Left renal cortex interstitium (tissue), 4 donors: ENCODE measurements around the gene CFAP97D2. TPM values are rescaled to one million over a fixed set of nuclear protein-coding genes. Genes with fewer than 3 reads are reported as not detected.
"Not testable (repeated sequence)": the region's sequence is repeated elsewhere in the genome, so short reads cannot be mapped to it uniquely, and the experiment has no call there.

Source experiments
- DNase-seq, 4 donors: peaks; one replicate each; pipeline ENCODE4 v3.0.0-alpha.2; 2013; ENCODE audit warnings: low read depth in 4 of 4, low spot score in 2 of 4, missing footprints in 1 of 4
- polyA plus RNA-seq, 4 donors: library from polyadenylated mRNA; unstranded; fragments of 120-200 nt; gene quantifications; one replicate each; pipeline ENCODE4 v1.2.1, GENCODE V29; 2013; ENCODE audit not compliant: insufficient read length in 4 of 4

CFAP97D2 gene
- 1 to 10 TPM in 1 of 4 donors, not detected in 3; 9.4 TPM for polyA plus RNA-seq

- DNase-seq = no peak
These were observed at the start of gene CFAP97D2 for GRCh38 chr13:114179087-114179658. CFAP97D2 (plus strand) TSS chr13:114179257; CDS start chr13:114179331, 74 bp downstream.

- DNase-seq = no peak
These were observed 49.4 kb upstream of the CFAP97D2 start for GRCh38 chr13:114129649-114130062.

- DNase-seq = no peak
These were observed 48.8 kb upstream of the CFAP97D2 start for GRCh38 chr13:114130131-114130836.

GRCh38 chr13:114130837-114131582 lies 48.0 kb upstream of the CFAP97D2 start:
- no peak for DNase-seq

DNA sequence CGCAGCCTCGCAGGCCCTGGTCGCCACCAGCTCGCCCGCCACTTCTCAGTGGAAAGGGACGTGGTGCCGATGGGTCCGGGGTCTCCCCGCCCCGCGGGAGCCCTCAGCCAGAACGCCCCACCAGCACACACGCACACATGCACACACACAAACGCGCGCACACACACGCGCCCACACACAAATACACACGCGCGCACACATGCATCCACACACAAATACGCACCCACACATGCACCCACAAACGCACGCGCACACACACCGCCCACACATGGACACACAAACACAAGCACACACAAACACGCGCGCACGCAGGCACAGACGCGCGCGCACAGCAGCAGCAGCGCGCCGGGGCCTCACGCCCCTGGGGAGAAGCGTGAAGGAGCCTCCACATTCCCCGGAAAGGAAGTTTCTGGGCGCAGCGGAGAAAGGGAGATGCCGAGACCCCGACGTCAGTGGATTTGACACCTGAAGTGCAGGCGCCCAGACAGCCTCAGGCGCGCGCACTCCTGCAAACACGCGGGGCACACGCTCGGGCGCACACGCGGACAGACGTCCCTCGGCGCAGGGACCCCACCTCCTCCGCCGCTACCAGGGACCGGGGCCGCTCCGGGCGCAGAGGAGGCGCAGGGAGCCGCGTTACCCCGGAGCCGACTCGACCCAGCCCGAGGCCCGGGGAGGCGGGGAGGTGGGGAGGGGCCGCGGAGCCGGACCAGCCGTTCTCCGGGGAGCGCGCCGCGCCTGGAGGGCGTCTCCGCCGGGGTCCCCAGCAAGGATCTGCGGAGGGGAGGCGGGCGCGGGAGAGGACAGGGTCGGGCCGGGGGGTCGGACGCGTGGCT lies 47.3 kb upstream of the CFAP97D2 start:
- DNase-seq = no peak

GRCh38 chr13:114132419-114133121 lies 46.5 kb upstream of the CFAP97D2 start, which contains the start of gene RASA3:
RASA3 (minus strand) TSS chr13:114132623; CDS start chr13:114132489, 134 bp downstream.
- DNase-seq = peak in 1 of 4 donors; percentile 78

GRCh38 chr13:114133126-114133525 lies 45.9 kb upstream of the CFAP97D2 start:
- DNase-seq = not testable (repeated sequence)

- DNase-seq = not testable (repeated sequence)
These were observed 45.5 kb upstream of the CFAP97D2 start for GRCh38 chr13:114133552-114133951.

DNA sequence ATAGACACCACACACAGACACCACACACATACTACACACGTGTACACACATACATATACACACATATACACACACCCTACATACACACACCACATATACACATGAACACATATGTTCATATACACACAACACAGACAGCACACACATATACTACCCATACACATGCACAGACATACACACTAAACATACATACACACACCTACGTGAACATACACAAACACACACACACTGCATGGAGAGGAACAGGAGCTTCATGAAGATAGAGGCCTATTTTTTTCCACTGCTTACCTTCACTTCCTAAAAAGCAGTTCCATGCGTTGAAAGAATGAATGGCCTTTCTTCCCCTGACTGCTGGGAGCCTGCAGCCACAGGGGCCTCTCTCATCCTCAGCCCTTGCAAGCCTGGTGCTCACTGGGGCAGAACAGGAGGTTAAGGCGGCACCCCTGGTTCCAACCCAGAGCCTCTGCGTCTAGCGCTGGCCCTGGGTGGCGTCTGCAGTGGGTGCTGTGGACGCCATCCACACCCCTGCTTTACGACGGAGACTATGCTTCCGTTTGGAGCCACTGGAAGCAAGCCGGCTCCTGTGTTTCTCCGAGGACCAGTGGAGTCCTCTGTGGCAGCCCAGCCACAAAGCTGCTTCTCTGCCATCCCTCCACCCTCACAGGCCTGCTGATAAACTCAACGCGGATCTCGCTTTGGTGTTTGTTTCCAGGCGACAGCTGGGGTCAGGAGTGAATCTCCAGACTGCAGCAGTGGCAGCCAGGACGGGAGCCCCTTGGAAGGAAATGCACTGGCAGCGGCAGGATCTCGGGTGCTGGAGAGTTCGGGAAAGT lies 44.7 kb upstream of the CFAP97D2 start:
- no peak for DNase-seq

GRCh38 chr13:114134944-114135610 lies 44.0 kb upstream of the CFAP97D2 start:
- no peak for DNase-seq

GRCh38 chr13:114135731-114136171 lies 43.3 kb upstream of the CFAP97D2 start:
- DNase-seq = no peak

- DNase-seq = no peak
These were observed 42.5 kb upstream of the CFAP97D2 start for GRCh38 chr13:114136576-114136975.

- DNase-seq = no peak
These were observed 38.7 kb upstream of the CFAP97D2 start for GRCh38 chr13:114140131-114140905.

DNA sequence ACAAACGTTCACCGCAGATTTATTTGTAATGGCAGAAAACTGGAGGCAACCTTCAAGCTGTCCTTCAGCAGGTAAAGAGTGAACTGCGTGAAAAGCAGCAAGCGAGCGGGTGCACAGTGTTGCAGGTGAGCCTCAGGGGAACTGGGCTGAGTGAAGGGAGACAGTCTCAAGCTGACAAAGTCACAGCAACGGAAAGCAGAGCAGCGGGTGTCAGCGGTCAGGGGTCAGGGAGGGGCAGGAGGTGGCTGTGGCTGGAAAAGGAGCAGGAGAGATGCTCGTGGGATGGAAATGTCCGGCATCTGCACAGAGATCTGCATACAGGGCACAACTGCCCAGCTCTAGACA lies 38.2 kb upstream of the CFAP97D2 start:
- no peak for DNase-seq

DNA sequence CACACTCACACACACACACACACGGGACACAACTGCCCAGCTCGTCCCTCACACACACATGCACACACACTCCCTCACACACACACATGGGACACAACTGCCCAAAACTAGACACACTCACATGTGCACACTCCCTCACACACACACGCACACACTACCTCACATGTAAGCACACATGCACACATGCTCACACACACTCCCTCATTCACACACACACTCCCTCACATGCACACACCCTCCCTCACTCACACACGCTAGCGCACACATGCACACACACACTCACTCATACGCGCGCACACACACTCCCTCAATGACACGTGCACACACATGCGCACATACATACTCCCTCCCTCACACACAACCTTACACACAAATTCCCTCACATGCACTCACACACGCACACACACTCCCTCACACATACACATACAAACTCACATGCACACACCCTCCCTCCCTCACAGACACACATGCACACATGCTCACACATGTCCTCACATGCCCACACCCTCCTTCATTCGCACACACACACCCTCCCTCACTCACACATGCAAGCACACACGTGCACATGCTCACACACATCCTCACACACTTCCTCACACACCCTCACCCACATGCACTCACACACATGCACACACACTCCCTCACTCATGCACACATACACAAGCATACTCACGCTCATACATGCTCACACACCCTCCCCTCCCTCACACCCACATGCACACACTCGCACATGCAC lies 37.6 kb upstream of the CFAP97D2 start:
- no peak for DNase-seq

DNA sequence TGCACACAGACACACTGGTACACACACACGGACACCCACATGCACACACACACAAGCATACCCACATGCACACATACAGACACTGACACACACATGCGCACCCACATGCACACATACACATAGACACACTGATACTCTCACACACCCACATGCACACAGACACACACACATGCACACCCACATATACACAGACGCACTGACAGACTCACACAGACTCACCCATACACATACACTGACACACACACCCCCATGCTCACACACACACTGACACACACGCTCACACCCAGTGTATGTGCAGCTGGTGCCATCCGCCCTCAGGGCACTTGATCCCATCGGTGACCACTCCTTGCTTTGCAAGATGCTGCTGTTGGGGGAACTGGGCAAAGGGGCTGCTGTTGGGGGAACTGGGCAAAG lies 36.9 kb upstream of the CFAP97D2 start:
- DNase-seq = no peak
